Keratinocyte (primary cell): ENCODE data around the gene C13orf42. TPM values are rescaled to one million over a fixed set of nuclear protein-coding genes. Genes with fewer than 3 reads are reported as not detected.

ENCODE experiments used
- DNase-seq: peaks from one replicate; pipeline ENCODE4 v3.0.0-alpha.2; 2011; ENCODE audit warnings: low read depth, missing footprints, low spot score
- FAIRE-seq: peaks from 2 replicates; lab custom pipeline; 2011; peaks lifted over from hg19 to GRCh38; lab: Jason Lieb, UNC
- H2AFZ ChIP-seq: 2 replicates; pipeline ENCODE4 v1.6.0; 2012; ENCODE audit warnings: low read length, control low read depth, inconsistent platforms; ENCODE audit not compliant: control insufficient read depth
- H3K27ac ChIP-seq: 2 replicates; pipeline ENCODE4 v1.5.1; 2011; ENCODE audit warnings: low read length; ENCODE audit not compliant: control insufficient read depth, insufficient read depth
- H3K27me3 ChIP-seq: 3 replicates; pipeline ENCODE4 v1.6.0; 2011; ENCODE audit warnings: low read length; ENCODE audit not compliant: control insufficient read depth, insufficient read depth; ENCODE audit errors: extremely low read depth
- H3K36me3 ChIP-seq, 2 experiments: 2 replicates in 1 of 2; 3 replicates in 1 of 2; pipeline ENCODE4 v1.5.1; 2011; ENCODE audit warnings: low read length in 2 of 2, mild to moderate bottlenecking in 1 of 2; ENCODE audit not compliant: control insufficient read depth in 2 of 2, insufficient read depth in 2 of 2; ENCODE audit errors: extremely low read depth in 1 of 2
- H3K4me1 ChIP-seq: 3 replicates; pipeline ENCODE4 v1.5.1; 2011; ENCODE audit warnings: low read length; ENCODE audit not compliant: control insufficient read depth, insufficient read depth; ENCODE audit errors: extremely low read depth
- H3K4me2 ChIP-seq: 3 replicates; pipeline ENCODE4 v1.6.0; 2011; ENCODE audit warnings: low read depth, low read length; ENCODE audit not compliant: control insufficient read depth, insufficient read depth; ENCODE audit errors: extremely low read depth
- H3K4me3 ChIP-seq, 3 experiments: fragments of 200-600 bp in 1 of 3; sonication (generic) in 1 of 3; 2 replicates in 2 of 3; 3 replicates in 1 of 3; pipeline ENCODE4 v1.5.1; 2011 to 2016; ENCODE audit warnings: low read length in 3 of 3, mild to moderate bottlenecking in 3 of 3, control low read depth in 2 of 3, inconsistent platforms in 1 of 3, low read depth in 1 of 3, mixed read lengths in 1 of 3, mixed run types in 1 of 3, moderate library complexity in 1 of 3; ENCODE audit not compliant: control insufficient read depth in 2 of 3, insufficient read depth in 2 of 3; ENCODE audit errors: extremely low read depth in 1 of 3
- H3K79me2 ChIP-seq: 2 replicates; pipeline ENCODE4 v1.6.0; 2012; ENCODE audit warnings: low read length; ENCODE audit not compliant: control insufficient read depth, insufficient read depth
- H3K9ac ChIP-seq: 3 replicates; pipeline ENCODE4 v1.6.0; 2011; ENCODE audit warnings: low read length; ENCODE audit not compliant: control insufficient read depth, insufficient read depth; ENCODE audit errors: extremely low read depth
- H3K9me1 ChIP-seq: 3 replicates; pipeline ENCODE4 v1.6.0; 2011; ENCODE audit warnings: low read length; ENCODE audit not compliant: control insufficient read depth, insufficient read depth; ENCODE audit errors: extremely low read depth
- H3K9me3 ChIP-seq: 2 replicates; pipeline ENCODE4 v1.5.1; 2012; ENCODE audit warnings: low read depth, low read length; ENCODE audit not compliant: control insufficient read depth
- H4K20me1 ChIP-seq: 3 replicates; pipeline ENCODE4 v1.6.0; 2011; ENCODE audit warnings: low read length; ENCODE audit not compliant: control insufficient read depth, insufficient read depth; ENCODE audit errors: extremely low read depth
- EZH2 ChIP-seq: IDR thresholded peaks from one replicate; pipeline ENCODE4 v1.6.1; 2012; ENCODE audit warnings: inconsistent platforms, mild to moderate bottlenecking, low read length, moderate library complexity
- dilution Hi-C: fragments of 300-500 bp; cut with MboI; formaldehyde crosslinking; loops from one replicate; pipeline ENCODE4 v1.7.0; 2020; ENCODE audit warnings: low sequenced_read_pairs; ENCODE audit not compliant: extremely low pct_ligation_motif_present
- polyA plus RNA-seq, 5 experiments: library from polyadenylated mRNA; depleted of rRNA in 3 of 5; stranded (reverse) in 3 of 5; stranded (forward) in 1 of 5; unstranded in 1 of 5; fragments of >200 nt; gene quantifications; 1 replicate in 1 of 5; 2 replicates in 3 of 5; 3 replicates in 1 of 5; pipeline versions ENCODE4 v1.2.1 to v1.2.3, GENCODE V29; 2011 to 2012; ENCODE audit warnings: missing spikeins in 2 of 5, low read depth in 1 of 5, low replicate concordance in 1 of 5
- TF ChIP-seq, protein P1 (sequence below), 3 experiments: IDR thresholded peaks in 1 of 3; conservative IDR thresholded peaks in 1 of 3; optimal IDR thresholded peaks in 1 of 3; 2 replicates in 2 of 3; 3 replicates in 1 of 3; pipeline versions ENCODE3 to v1.5.1; 2011; ENCODE audit warnings: low read length in 3 of 3, mild to moderate bottlenecking in 3 of 3, moderate library complexity in 2 of 3, control low read depth in 1 of 3, inconsistent platforms in 1 of 3; ENCODE audit not compliant: insufficient read depth in 2 of 3; ENCODE audit errors: extremely low read depth in 1 of 3

Gene C13orf42
- polyA plus RNA-seq, 1 donor (not counting 4 experiments of a cell fraction or from before 2014, with no cell fraction given), result not detected

GRCh38 chr13:51147732-51148131 lies 36.7 kb upstream of the C13orf42 start:
- no peaks in the 10 kb centered on the region for H3K9me1 ChIP-seq
- H3K4me1 ChIP-seq, result no peaks in the 10 kb centered on the region
- H3K27me3 ChIP-seq, result no peaks in the 10 kb centered on the region
- H3K27ac ChIP-seq, result no peak overlapping the region
- H3K4me3 ChIP-seq, result no peak overlapping the region
- no peak overlapping the region for H2AFZ ChIP-seq
- H3K9me3 ChIP-seq, result no peaks in the 10 kb centered on the region
- DNase-seq (no peak), FAIRE-seq (no peak)
- no peaks in the 10 kb centered on the region for H4K20me1 ChIP-seq
- H3K36me3 ChIP-seq, result no peaks in the 10 kb centered on the region
- H3K9ac ChIP-seq, result no peak overlapping the region
- H3K79me2 ChIP-seq, result no peaks in the 10 kb centered on the region
- dilution Hi-C loops, result no loop called here
- H3K4me2 ChIP-seq, result no peak overlapping the region
- no peak for TF ChIP-seq EZH2
- TF ChIP-seq, protein P1, sequence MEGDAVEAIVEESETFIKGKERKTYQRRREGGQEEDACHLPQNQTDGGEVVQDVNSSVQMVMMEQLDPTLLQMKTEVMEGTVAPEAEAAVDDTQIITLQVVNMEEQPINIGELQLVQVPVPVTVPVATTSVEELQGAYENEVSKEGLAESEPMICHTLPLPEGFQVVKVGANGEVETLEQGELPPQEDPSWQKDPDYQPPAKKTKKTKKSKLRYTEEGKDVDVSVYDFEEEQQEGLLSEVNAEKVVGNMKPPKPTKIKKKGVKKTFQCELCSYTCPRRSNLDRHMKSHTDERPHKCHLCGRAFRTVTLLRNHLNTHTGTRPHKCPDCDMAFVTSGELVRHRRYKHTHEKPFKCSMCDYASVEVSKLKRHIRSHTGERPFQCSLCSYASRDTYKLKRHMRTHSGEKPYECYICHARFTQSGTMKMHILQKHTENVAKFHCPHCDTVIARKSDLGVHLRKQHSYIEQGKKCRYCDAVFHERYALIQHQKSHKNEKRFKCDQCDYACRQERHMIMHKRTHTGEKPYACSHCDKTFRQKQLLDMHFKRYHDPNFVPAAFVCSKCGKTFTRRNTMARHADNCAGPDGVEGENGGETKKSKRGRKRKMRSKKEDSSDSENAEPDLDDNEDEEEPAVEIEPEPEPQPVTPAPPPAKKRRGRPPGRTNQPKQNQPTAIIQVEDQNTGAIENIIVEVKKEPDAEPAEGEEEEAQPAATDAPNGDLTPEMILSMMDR (optimal IDR thresholded peaks at IDR 0.05 in 1 of 3, IDR thresholded peaks at IDR 0.05 in 1 of 3, conservative IDR thresholded peaks at IDR 0.05 in 1 of 3; ENCODE audit: extremely low read depth in 1 of 3, insufficient read depth in 2 of 3, low read length in 3 of 3), result no peak

GRCh38 chr13:51146667-51147066 lies 35.6 kb upstream of the C13orf42 start:
- H3K9ac ChIP-seq, result no peak overlapping the region
- no peaks in the 10 kb centered on the region for H3K9me1 ChIP-seq
- H3K4me3 ChIP-seq, result no peak overlapping the region
- no peaks in the 10 kb centered on the region for H3K9me3 ChIP-seq
- dilution Hi-C loops, result no loop called here
- H3K4me2 ChIP-seq, result no peak overlapping the region
- H3K36me3 ChIP-seq, result no peaks in the 10 kb centered on the region
- H3K27me3 ChIP-seq, result no peaks in the 10 kb centered on the region
- no peak overlapping the region for H2AFZ ChIP-seq
- H4K20me1 ChIP-seq, result no peaks in the 10 kb centered on the region
- DNase-seq (no peak), FAIRE-seq (no peak)
- no peak overlapping the region for H3K27ac ChIP-seq
- no peak for TF ChIP-seq EZH2
- TF ChIP-seq, protein P1 (optimal IDR thresholded peaks at IDR 0.05 in 1 of 3, IDR thresholded peaks at IDR 0.05 in 1 of 3, conservative IDR thresholded peaks at IDR 0.05 in 1 of 3; ENCODE audit: extremely low read depth in 1 of 3, insufficient read depth in 2 of 3, low read length in 3 of 3), result no peak
- no peaks in the 10 kb centered on the region for H3K4me1 ChIP-seq
- H3K79me2 ChIP-seq, result no peaks in the 10 kb centered on the region
